Mesenchymal stem cell (in vitro differentiated cells and primary cell): ENCODE data around the gene OR5H15. TPM values are rescaled to one million over a fixed set of nuclear protein-coding genes. Genes with fewer than 3 reads are reported as not detected.
"Not testable (repeated sequence)": the region's sequence is repeated elsewhere in the genome, so short reads cannot be mapped to it uniquely, and the experiment has no call there.

ENCODE experiments used
- DNase-seq: peaks from one replicate; pipeline ENCODE4 v3.0.0-alpha.2; 2013
- H2AFZ ChIP-seq: one replicate; pipeline ENCODE4 v1.6.1; 2013; ENCODE audit warnings: low read depth, mild to moderate bottlenecking, control low read depth, inconsistent platforms, low read length, moderate library complexity
- H2AK5ac ChIP-seq: 2 replicates; pipeline ENCODE4 v1.6.1; 2013; ENCODE audit warnings: low read length, moderate library complexity, mild to moderate bottlenecking, inconsistent platforms; ENCODE audit not compliant: severe bottlenecking
- H2BK120ac ChIP-seq: one replicate; pipeline ENCODE4 v1.6.1; 2013; ENCODE audit warnings: low read depth, mild to moderate bottlenecking, inconsistent platforms, low read length, moderate library complexity
- H2BK12ac ChIP-seq, 2 experiments: one replicate each; pipeline ENCODE4 v1.6.1; 2013; ENCODE audit warnings: inconsistent platforms in 2 of 2, low read length in 2 of 2, mild to moderate bottlenecking in 2 of 2, moderate library complexity in 2 of 2, control low read depth in 1 of 2
- H2BK15ac ChIP-seq: one replicate; pipeline ENCODE4 v1.6.1; 2013; ENCODE audit warnings: mild to moderate bottlenecking, low read depth, inconsistent platforms; ENCODE audit not compliant: poor library complexity, severe bottlenecking
- H2BK5ac ChIP-seq: 2 replicates; pipeline ENCODE4 v1.6.1; 2013; ENCODE audit warnings: low read depth, mild to moderate bottlenecking, low read length, control low read depth, inconsistent platforms; ENCODE audit not compliant: poor library complexity, severe bottlenecking
- H3K14ac ChIP-seq, 2 experiments: one replicate each; pipeline ENCODE4 v1.6.1; 2013; ENCODE audit warnings: inconsistent platforms in 2 of 2, low read length in 2 of 2, control low read depth in 1 of 2, mild to moderate bottlenecking in 1 of 2, moderate library complexity in 1 of 2
- H3K18ac ChIP-seq, 2 experiments: one replicate each; pipeline ENCODE4 v1.6.1; 2013; ENCODE audit warnings: inconsistent platforms in 2 of 2, low read length in 2 of 2, control low read depth in 1 of 2, low read depth in 1 of 2, mild to moderate bottlenecking in 1 of 2
- H3K23ac ChIP-seq, 2 experiments: one replicate each; pipeline ENCODE4 v1.6.1; 2013; ENCODE audit warnings: inconsistent platforms in 2 of 2, low read length in 2 of 2, mild to moderate bottlenecking in 2 of 2, moderate library complexity in 2 of 2, control low read depth in 1 of 2
- H3K27ac ChIP-seq: 2 replicates; pipeline ENCODE4 v1.5.1; 2013; ENCODE audit warnings: mild to moderate bottlenecking, moderate library complexity, low read length, control low read depth, inconsistent platforms; ENCODE audit not compliant: poor library complexity, severe bottlenecking
- H3K27me3 ChIP-seq, 2 experiments: 2 replicates each; pipeline versions ENCODE4 v1.6.1 to v1.7.0; 2013; ENCODE audit warnings: low read length in 2 of 2, mild to moderate bottlenecking in 2 of 2, moderate library complexity in 2 of 2, control low read depth in 1 of 2, inconsistent platforms in 1 of 2; ENCODE audit not compliant: control insufficient read depth in 1 of 2, insufficient read depth in 1 of 2
- H3K36me3 ChIP-seq, 2 experiments: 2 replicates each; pipeline versions ENCODE4 v1.6.1 to v1.7.0; 2013; ENCODE audit warnings: low read length in 2 of 2, control low read depth in 1 of 2, inconsistent platforms in 1 of 2, low read depth in 1 of 2, mild to moderate bottlenecking in 1 of 2; ENCODE audit not compliant: insufficient read depth in 2 of 2, control insufficient read depth in 1 of 2
- H3K4ac ChIP-seq, 2 experiments: one replicate each; pipeline ENCODE4 v1.6.1; 2013; ENCODE audit warnings: inconsistent platforms in 2 of 2, low read length in 2 of 2, mild to moderate bottlenecking in 2 of 2, moderate library complexity in 2 of 2, control low read depth in 1 of 2, low read depth in 1 of 2
- H3K4me1 ChIP-seq: 2 replicates; pipeline ENCODE4 v1.6.1; 2013; ENCODE audit warnings: low read depth, low read length, control low read depth; ENCODE audit not compliant: control insufficient read depth, insufficient read depth
- H3K4me2 ChIP-seq: 2 replicates; pipeline ENCODE4 v1.6.1; 2013; ENCODE audit warnings: low read length, mild to moderate bottlenecking, inconsistent platforms; ENCODE audit not compliant: poor library complexity, severe bottlenecking
- H3K4me3 ChIP-seq, 2 experiments: 2 replicates each; pipeline versions ENCODE4 v1.5.1 to v1.7.0; 2013; ENCODE audit warnings: low read length in 2 of 2, mild to moderate bottlenecking in 2 of 2, control low read depth in 1 of 2, low read depth in 1 of 2; ENCODE audit not compliant: insufficient read depth in 1 of 2
- H3K79me1 ChIP-seq: replicated peaks from 2 replicates; pipeline ENCODE4 v1.6.1; 2013; ENCODE audit warnings: mild to moderate bottlenecking, control low read depth, low read length, inconsistent platforms; ENCODE audit not compliant: poor library complexity, severe bottlenecking
- H3K9ac ChIP-seq: 2 replicates; pipeline ENCODE4 v1.7.0; 2013; ENCODE audit warnings: mild to moderate bottlenecking, low read length, moderate library complexity
- H3K9me3 ChIP-seq: 2 replicates; pipeline ENCODE4 v1.7.0; 2013; ENCODE audit warnings: mild to moderate bottlenecking, low read length; ENCODE audit not compliant: control insufficient read depth
- H4K8ac ChIP-seq: one replicate; pipeline ENCODE4 v1.6.1; 2013; ENCODE audit warnings: inconsistent platforms, mild to moderate bottlenecking, low read length, moderate library complexity
- H4K91ac ChIP-seq: one replicate; pipeline ENCODE4 v1.6.1; 2013; ENCODE audit warnings: mild to moderate bottlenecking, low read length, inconsistent platforms
- WGBS: methylation state at CpG from one replicate; pipeline ENCODE4 v1.1.7; 2013; ENCODE audit warnings: mixed read lengths; 5-methylcytosine and 5-hydroxymethylcytosine counted together
- polyA plus RNA-seq, 2 experiments: library from polyadenylated mRNA; stranded (reverse); fragments of 200-250 nt; gene quantifications; one replicate each; pipeline ENCODE4 v1.2.3, GENCODE V29; 2013

Gene OR5H15
- not detected for polyA plus RNA-seq (2013, experiment 1 of 2)
- polyA plus RNA-seq (2013, experiment 2 of 2) = not detected

DNA sequence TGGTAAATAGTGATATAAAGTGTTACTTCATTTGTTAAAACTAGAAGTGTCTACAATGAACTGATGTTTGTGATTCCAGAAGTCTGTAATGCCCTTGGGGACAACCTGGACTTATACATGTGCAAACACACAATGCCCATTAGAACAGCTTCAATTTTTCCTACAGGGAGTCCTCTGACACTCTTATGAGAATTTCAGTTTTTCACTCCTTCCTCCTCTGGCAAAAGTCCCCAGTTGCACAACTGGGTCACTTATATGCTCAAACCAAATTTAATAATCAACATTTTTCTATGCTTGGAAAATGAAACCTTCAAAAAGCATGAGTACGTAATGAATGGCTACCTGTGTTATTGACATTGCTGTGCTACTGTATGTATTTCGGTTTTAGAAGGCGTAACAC, at the start of gene OR5H15:
Gene OR5H15, plus strand, starts transcription at position 301 of the 400 bp plus-strand sequence. CDS start 2,004 bp downstream, outside the sequence.
- Histone ChIP-seq H3K79me1 (no peaks in the 10 kb centered on the region), H3K27ac (no peak within 1 kb of the TSS), H2BK5ac (no peak within 1 kb of the TSS), H2BK15ac (no peak within 1 kb of the TSS), H3K27me3 (no peaks in the 10 kb centered on the region), H3K36me3 (no peaks in the 10 kb centered on the region), H4K8ac (no peak within 1 kb of the TSS), H3K18ac (no peak within 1 kb of the TSS), H3K9me3 (no peaks in the 10 kb centered on the region), H3K9ac (no peak within 1 kb of the TSS), H2AK5ac (no peak within 1 kb of the TSS), H3K4ac (no peak within 1 kb of the TSS), H3K4me2 (no peak within 1 kb of the TSS), H3K23ac (no peak within 1 kb of the TSS), H3K4me3 (no peak within 1 kb of the TSS), H3K14ac (no peak within 1 kb of the TSS), H2BK120ac (no peak within 1 kb of the TSS), H2AFZ (no peak within 1 kb of the TSS), H4K91ac (no peak within 1 kb of the TSS), H2BK12ac (no peak within 1 kb of the TSS), H3K4me1 (no peaks in the 10 kb centered on the region)
- no CpG with 5 or more reads among the region's 3 CpGs for WGBS
- DNase-seq = no peak

DNA sequence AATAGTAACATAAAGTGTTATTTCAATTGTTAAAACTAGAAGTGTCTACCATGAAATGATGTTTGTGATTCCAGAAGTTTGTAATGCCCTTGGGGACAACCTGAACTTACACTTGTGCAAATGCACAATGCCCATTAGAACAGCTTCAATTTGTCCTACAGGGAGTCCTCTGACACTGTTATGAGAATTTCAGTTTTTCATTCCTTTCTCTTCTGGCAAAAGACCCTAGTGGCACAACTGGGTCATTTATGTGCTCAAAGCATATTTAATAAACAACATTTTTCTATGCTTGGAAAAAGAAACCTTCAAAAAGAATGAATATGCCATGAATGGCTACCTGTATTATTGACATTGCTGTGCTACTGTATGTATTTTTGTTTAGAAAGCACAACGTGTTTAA, 36.1 kb upstream of the OR5H15 start, which contains the start of gene OR5H1:
Gene OR5H1, plus strand, starts transcription at position 301 of the 400 bp plus-strand sequence. CDS start 1,977 bp downstream, outside the sequence.
- Histone ChIP-seq H3K4me2 (no peak within 1 kb of the TSS), H3K4ac (no peak within 1 kb of the TSS), H2BK12ac (no peak within 1 kb of the TSS), H3K36me3 (no peaks in the 10 kb centered on the region), H4K91ac (no peak within 1 kb of the TSS), H3K9me3 (no peaks in the 10 kb centered on the region), H3K79me1 (no peaks in the 10 kb centered on the region), H3K4me3 (no peak within 1 kb of the TSS), H3K27ac (no peak within 1 kb of the TSS), H3K23ac (no peak within 1 kb of the TSS), H3K9ac (no peak within 1 kb of the TSS), H3K4me1 (no peaks in the 10 kb centered on the region), H3K27me3 (no peaks in the 10 kb centered on the region), H2AFZ (no peak within 1 kb of the TSS), H2BK120ac (no peak within 1 kb of the TSS), H3K18ac (no peak within 1 kb of the TSS), H2BK15ac (no peak within 1 kb of the TSS), H2AK5ac (no peak within 1 kb of the TSS), H4K8ac (no peak within 1 kb of the TSS), H2BK5ac (no peak within 1 kb of the TSS), H3K14ac (no peak within 1 kb of the TSS)
- no peak for DNase-seq
- WGBS = no CpG with 5 or more reads among the region's 1 CpG

DNA sequence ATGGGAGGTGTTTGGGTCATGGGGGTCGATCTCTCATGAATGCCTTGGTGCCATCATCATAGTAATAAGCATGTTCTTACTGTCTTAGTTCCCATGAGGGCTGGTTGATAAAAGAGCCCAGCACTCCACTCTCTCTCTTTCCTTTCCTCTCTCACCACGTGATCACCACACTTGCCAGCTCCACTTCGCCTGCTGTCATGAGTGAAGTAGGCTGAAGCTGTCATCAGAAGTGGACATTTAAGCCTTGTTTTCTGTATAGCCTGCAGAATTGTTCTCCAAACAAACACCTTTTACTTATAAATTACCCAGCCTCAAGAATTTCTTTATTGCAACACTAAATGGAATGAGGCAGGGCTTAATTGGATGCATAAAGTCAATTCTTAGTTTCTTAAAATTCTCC, 29.9 kb upstream of the OR5H15 start:
- Histone ChIP-seq H2BK15ac (no peak overlapping the region), H3K79me1 (no peaks in the 10 kb centered on the region), H3K4me3 (no peak overlapping the region), H4K91ac (no peak overlapping the region), H2AFZ (no peak overlapping the region), H3K14ac (no peak overlapping the region), H3K4me1 (no peaks in the 10 kb centered on the region), H4K8ac (no peak overlapping the region), H2AK5ac (no peak overlapping the region), H3K27ac (no peak overlapping the region), H3K18ac (no peak overlapping the region), H3K27me3 (no peaks in the 10 kb centered on the region), H2BK120ac (no peak overlapping the region), H3K23ac (no peak overlapping the region), H3K4ac (no peak overlapping the region), H2BK12ac (no peak overlapping the region), H3K9ac (no peak overlapping the region), H3K4me2 (no peak overlapping the region), H3K9me3 (no peaks in the 10 kb centered on the region), H3K36me3 (no peaks in the 10 kb centered on the region), H2BK5ac (no peak overlapping the region)
- WGBS = 46% methylated on average over 2 of the region's 3 CpGs
- DNase-seq = no peak

DNA sequence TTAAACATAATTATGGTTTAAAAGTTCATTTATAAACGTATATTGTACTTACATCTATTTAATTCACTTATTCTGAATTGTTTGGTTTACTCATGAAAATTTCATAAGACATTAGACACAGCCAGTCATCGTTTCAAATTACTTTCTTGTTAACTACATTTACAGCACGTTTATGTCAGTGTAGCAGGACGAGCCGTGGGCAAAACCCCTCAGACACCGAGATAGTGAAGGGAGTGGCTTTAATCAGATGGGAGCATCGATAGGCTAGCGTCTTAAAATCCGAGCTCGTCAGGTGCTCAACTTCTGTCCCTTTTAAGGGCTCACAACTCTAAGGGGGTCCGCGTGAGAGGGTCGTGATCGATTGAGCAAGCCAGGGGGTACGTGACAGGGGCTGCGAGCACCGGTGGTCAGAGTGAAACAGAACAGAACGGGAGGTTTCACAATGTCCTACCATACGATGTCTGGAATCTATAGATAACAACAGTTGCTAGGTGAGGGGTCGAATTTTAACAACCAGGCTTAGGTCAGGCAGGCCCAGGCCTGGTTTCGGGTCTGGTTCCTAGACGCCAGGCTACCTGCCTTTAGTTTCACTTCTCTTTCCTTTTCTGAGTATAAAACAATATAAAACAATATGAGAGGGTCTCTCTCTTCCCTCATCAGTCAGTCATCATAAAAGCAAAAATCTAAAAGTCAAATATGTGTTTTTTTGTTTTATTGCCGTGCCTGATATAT, 28.5 kb upstream of the OR5H15 start:
- H2BK5ac ChIP-seq, H2AFZ ChIP-seq, H3K9me3 ChIP-seq, H3K4me1 ChIP-seq, H4K91ac ChIP-seq, H3K4me2 ChIP-seq, H3K9ac ChIP-seq, H3K4ac ChIP-seq, H3K23ac ChIP-seq, H3K27me3 ChIP-seq, H2BK12ac ChIP-seq, H2AK5ac ChIP-seq, H4K8ac ChIP-seq, H3K79me1 ChIP-seq, H3K36me3 ChIP-seq, DNase-seq, H3K14ac ChIP-seq, H2BK15ac ChIP-seq, H2BK120ac ChIP-seq, H3K18ac ChIP-seq, H3K27ac ChIP-seq, H3K4me3 ChIP-seq: not testable (repeated sequence)
- WGBS = 83% methylated on average over 18 of the region's 23 CpGs
